M059J (cell line): ENCODE measurements around the gene EPHA5. TPM values are rescaled to one million over a fixed set of nuclear protein-coding genes. Genes with fewer than 3 reads are reported as not detected.

Experiments
- DNase-seq: peaks from one replicate; pipeline ENCODE4 v3.0.0-alpha.2; 2012; ENCODE audit warnings: low read depth
- total RNA-seq: library from RNA; depleted of rRNA; stranded (reverse); fragments of >200 nt; shearing (Covaris generic); gene quantifications from 2 replicates; pipeline ENCODE4 v1.2.3, GENCODE V29; 2014; rRNA removed

Gene EPHA5
- total RNA-seq = 6.7 and 9.6 TPM in 2 replicates

DNA sequence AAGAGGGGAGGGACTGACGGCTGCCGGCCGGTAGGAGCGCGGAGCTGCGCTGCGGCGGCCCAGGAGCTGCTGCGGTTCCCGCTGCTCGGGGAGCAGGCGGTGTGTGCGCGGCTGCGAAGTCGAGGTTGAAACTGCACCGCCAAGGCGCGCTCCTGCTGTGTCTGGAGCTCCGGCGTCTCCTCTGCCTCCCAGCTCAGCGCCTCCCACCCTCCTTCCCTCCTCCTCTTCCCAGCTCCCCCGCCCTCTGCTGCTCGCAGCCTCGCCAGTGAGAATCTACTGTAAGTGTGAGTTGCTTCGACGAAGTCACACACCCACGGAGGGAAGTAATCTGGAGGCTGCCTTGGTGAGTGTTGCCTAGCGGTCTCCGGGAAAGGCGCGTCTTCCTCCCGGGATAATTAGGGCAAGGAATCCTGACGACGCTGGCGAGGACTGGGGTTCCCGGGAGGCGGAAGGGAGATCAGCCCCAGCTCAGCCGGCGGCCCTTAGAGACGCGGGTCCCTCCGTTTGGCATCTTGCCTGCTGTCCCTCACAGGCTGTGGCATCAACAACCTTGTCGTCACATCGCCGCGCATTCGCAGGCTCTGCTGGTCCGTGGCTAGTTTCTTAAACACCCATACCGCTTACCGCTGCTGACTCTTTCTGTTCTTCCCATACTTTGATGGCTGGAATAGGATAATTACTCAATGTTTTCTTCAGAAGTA, at the start of gene EPHA5:
Gene EPHA5, minus strand, starts transcription at position 159 of the 701 bp plus-strand sequence. CDS start 747 bp downstream, outside the sequence.
- DNase-seq = peak; percentile 91

DNA sequence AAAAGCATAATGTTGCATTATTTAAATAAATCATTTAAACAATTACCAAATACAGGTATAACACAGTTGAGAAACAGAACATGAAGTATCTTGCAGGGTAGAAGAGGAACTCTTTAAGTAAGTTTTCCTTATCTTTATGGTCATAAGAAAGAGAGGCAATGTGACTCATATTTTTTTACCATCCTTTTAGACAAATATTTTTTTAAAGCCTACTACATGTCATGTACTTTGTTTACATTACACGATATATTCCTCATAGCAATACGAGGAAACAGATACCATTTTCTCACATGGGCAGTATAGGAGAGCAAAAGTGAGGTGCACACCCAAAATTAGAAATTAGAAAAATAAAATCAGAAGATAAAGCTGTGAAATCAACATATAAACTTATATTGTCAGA, 49.3 kb upstream of the EPHA5 start:
- no peak for DNase-seq

DNA sequence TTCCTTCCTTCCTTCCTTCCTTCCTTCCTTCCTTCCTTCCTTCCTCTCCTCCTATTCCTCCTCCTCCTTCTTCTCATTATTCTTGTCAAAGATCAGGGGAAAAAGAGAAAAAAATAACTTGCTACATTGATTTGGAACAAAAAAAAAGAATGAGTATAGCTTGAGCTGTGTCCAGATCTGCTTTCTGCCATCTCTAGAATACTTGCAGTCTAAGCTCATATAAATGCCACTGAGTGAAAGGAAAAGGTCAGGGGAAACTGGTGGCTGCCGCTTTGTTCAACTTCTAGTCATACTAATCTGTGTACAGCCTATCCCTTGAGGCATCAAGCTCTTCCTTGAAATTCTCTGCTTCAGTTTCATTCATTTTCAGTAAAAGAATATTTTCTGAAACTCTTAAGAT, 28.3 kb upstream of the EPHA5 start:
- DNase-seq = no peak

DNA sequence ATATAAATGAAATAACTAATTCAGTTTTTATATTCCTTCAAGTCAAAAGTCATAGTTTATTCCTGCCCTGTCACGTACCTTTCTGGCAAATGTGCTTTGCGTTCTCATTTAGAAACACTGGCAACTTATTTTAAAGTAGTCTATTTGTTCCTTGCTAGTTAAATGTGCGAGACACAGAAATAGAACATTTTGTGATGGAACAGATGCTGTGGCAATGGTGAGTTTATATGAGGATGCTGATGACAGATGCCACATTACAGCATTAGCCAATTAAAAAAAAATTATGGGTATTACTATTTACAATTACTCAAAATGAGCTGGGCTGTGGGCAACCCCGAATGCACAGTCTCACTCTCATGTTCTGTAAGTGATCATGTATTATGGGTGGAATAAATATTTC, 26.1 kb upstream of the EPHA5 start:
- no peak for DNase-seq

DNA sequence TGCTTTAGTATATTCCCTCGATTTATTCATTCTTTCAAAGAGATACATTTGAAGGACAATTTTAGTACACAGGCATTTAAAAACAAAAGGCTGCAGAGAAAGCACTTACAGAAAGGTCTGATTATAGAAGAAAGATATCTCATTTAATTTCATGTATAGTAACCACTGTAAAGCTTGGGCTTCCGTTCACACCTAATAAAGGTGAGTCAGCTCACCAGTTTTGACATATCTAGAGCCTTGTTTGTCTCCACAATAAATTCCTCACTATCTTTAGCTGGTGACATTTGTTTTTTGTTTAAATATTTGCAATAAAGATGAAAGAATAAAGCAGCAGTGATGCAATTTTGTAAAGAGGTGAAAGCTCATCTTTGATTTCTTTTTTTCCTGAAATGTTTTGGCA, 1.1 kb upstream of the EPHA5 start:
- peak; percentile 26 for DNase-seq

DNA sequence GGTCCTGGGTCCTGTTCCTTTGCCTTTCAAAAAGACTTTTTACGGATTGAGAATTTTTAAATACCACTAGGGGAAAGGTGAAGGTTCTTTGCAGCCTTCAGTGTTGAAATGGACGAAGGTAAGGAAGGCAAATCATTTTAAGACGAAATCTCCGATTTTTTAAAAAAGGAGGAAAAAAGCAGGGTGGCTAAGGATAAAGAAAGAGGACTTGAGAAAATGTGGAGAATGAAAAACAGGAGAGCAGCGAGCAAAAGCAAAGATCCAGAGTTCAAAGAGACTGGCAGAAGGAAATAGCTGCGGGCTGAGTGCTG, 314 bp downstream of the EPHA5 start:
- DNase-seq = no peak

DNA sequence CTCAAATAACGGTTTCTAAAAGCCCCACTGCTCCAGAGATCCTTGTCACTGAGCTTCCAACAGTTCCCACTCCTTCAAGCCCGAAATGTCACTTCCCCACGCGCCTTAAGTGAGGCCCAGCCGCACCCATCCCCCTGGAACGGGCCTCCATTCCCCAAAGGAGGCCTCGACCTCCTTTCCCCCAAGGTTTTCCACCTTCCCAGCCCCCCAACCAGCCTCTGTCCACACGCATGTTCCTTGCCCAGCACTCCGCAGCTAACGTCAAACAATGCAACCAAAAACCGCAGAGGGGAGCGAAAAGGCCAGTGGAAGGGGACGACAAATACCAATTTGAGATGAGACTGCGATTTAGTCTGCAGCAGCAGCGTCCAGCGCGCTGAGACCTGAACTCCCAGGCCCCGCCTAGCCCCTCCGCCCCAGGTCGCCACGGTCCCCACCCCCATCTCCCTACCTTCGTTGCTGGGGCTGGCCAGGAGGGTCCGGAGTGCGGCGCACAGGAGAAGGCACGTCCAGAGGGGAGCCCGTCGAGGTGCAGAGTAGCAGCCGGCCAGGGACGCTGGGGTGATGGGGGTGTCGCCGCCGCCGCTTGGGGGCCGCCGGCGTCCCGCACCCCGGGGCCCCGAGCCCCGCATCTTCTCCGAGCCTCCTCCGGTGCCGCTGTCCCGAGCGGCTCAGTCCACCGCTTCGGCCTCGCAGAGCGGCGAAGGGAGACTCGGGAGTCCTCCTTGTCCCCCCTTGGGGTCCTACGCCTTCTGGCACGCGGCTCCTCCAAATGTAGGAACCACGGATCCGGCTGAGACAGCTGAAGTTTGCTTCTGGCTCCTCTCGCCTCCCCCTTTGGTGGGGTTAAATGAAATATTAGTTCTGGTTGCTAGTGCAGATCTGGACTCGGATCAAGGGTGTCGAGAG, 924 bp downstream of the EPHA5 start:
- peak; percentile 58 for DNase-seq

DNA sequence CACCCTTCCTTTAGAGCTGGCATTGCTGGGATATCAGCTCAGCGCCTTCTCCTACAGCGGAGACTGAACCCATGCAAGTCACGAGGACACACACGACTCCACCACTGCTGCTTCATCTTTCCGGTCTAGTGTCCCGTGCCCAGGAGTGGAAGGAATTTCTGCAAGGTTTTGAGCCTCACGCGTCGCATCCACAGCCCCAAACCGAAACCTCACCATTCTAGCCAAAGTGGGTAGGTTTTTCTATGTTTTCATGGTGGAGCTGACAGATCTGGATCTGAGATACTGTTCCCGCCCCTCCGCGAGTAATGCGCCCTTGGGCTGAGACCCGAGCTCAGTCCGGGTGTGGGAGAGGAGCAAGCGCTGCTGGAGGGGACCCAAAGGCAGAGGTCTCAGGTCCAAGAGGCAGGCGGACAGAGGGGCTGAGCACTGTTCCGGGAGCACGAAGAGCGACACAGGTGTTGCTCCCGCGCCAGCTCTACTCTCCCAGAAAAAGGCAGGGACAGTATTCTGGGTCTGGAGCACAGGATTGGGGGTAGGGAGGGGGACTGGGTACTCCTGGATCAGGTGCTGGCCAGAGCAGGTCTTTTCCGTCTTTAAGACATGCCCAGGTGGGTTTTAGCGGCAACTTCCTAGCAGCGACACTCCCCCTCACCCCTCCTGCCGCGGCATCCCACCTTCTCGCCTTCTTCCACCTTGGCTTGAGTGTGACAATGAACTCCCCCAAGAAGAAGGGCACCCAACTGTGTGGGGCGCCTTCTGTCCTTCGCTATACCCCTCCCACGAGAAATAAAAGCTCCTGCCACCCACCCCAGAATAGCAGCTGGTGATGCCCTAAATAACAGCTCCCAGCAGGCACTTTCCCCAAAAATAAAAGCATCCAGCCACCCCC, 1.8 kb downstream of the EPHA5 start:
- peak; percentile 84 for DNase-seq

DNA sequence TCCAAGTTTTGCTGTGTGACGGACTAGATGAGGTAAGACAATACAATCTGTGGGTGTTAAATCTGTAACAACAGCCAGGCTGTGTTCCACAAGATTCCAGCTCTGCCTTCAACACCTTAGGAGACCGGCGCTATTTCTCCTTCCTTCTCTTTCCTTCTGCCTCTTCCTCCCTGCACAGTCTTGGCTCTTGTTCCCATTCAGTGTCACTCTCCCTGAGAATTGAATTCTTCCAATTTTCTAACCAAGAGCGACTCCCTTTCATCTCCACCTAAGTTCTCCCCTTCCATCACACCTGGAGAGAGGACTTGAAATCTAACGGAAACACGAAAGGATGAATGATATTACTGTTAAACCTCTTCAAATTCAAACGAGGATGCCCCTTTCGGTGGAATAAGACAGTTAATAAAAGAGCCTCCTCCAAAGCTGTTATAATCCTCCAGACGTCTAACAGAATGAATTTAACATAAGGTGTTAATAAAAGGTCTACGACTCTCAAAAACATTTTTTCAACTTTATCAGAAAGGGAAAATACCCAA, 2.7 kb downstream of the EPHA5 start:
- DNase-seq = peak; percentile 40

DNA sequence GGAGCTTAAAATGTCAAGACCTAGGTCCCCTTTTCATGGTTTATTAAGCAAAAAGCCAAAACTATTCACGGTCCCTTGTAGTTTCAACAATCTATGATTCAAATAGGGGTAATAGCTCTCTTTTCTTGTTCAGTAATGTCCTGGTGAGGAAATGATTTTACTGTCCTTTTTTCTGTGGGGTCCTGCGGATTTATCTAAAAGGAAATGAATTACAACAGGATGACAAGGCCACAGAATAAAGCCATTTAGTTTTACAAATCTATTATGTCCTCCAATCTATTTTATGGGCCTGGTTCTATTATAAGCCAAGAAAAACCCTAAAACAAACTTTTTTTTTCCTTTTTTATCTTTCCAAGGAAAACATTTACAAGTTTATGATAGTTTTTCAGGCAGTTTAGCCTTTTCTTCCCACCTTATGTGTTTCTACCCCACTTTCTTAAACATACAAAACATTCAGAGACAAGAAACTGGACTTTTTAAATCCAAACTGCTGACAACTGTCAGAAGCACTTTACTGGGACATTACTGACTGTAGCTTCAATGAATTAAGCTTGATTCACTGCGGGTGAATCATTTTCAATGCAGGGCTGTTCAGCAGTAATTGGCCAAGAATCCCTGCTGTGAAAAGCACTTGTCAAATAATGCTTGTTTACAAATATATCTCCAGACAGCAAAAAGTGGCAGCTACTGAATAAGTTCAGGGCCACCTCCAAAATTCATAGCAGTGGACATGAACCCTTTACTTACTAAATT, 4.3 kb downstream of the EPHA5 start:
- DNase-seq = peak; percentile 77

DNA sequence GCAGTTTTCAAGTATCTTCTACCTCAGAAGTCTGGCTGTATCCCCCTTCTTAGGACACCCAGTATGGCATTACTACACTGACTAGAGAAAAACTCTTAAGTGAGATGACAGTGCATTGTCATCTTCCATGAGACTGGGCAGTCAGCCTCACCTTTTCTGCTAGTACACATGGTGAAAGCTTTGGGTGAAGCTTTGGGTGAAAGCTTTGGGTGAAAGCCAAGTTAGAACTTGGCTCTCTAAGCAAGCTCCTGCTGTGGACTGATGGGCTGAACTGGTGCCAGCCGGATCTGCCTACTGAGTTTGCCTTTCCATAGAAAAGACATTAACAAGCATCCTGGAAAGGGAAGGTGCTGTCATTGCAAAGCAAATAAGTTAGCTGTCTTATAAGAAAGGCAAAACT, 8.8 kb downstream of the EPHA5 start:
- DNase-seq = peak; percentile 66

DNA sequence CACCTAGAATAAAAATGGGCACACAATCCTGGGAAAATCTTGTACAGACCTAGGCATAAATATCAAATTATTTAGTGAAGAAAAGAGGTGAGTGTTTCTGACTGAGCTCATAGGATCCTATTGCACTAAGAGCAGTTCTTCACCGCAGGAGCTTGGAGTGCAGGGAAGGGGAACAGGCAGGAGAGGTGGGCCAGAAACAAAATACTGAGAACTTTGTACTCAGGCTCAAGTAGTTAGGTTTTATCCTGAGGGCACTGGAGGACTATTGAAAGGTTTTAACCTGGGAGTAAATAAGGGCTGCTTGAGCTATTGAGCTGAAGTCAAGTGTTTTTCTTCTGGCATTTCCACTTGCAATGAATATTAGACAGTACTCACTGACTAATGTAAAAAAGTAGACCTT, 12.2 kb downstream of the EPHA5 start:
- no peak for DNase-seq

DNA sequence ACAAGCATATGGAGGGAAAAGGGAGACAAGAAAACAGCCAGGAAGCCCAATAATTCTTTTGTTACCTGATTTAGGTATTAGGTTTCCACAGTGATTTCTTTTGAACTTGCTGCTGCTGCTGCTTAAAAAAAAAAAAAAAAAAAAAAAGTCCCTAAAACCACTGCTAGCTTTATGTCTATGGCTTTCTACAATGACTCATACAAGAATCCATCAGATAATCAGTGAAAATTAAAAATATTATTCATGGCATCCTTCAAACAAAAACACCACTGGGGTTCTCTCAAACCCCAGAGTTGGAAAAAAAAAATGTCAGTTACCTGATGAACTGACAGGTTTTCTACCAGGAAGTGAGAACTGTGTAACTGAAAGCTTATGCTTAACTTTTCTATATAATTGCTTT, 14.3 kb downstream of the EPHA5 start:
- peak; percentile 43 for DNase-seq

DNA sequence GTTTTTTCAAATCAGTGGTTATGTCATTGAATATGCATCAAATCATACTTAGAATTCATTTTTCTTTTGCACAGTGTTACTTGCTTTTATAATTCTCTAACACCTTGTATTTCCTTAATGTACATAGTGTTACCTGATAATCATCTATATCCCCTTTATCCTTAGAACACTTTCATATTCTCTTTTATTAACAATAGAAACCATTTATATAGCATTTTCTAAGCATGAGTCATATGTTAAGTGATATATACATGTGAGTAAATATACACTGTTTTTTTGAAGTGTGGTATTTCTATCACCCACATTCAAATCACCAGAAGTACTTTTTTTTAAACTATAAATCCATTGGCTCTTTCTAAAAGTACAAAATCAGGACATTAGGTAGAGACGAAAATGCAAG, 15.3 kb downstream of the EPHA5 start:
- no peak for DNase-seq

DNA sequence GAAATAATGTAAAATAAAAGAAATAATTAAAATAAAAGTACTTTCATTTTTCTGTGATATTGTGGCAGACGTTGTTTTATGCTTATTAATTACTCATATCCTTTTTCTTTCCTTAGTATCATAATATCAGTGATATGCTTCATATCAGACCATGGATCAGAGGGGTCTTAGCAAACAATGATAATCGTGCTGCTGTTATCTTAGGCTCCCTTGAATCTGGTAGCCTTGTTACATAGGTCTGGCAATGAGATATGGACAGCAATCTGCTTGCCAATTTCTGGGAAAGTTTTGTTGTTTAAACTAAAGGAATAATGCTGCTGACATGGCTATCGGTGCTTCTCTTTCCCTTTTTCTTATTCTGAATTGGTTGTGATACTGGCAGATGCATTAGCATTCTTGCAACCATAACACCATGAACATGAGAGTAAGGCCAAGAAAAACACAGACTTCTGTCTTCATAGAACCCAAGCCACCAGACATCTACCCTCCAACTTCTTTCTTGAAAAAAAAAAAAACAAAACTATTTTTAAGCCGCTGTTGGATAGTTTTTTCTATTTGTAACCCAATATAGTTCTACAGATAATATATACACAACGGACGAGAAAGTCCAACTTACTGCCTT, 16.4 kb downstream of the EPHA5 start:
- no peak for DNase-seq

DNA sequence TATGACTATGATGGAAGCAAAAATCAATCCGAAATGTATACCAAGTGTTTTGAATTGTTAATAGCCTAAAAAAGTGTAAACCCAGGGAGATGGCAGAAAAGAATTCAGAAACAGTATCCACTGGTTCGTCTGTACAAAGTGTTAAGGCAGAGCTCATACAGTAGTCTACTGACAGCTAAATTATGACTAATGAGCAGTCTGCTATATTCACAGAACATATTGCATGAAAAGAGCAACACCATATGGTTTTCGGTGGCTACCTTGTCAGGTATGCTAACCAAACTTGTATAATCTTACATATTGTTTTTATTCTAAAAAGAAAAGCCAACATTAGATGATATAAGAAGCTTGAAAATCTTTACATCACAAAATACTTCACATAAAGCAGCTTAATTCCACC, 18.5 kb downstream of the EPHA5 start:
- no peak for DNase-seq

DNA sequence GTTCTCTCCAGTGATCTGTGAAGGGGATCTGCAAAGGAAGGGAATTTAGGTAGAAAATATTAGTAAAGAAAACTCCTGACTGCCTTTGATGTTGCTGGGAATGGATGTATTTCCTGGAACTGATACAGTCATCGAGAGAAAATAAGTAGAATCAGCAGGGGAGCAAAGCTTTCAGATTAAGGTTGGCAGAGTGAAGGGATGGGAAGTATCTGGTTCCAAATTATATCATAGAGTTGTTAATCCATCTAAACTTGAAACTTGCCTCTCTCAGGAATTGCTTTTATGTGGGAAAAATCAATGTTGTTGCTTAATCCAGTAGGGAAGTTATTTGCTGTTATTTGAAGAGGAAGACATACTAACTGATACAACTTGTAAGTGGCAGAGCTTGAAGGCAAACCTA, 19.3 kb downstream of the EPHA5 start:
- DNase-seq = no peak

DNA sequence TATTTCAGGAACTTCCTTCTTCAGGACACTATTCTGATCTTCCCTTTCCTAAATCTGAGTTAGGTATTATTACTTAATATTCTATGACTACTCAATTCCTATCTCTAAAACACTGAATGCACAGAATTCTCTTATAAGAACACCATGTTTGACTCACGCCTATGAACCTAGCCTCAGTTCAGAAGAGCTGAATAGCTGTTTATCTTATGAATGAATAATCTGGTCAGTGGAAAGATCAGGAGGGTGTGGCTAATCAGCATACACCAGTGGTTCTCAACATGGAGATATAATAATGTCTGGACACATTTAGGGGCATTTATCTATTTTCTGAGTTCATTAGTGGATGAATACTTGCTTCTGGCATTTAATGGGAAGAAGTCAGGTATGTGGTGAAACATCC, 24.2 kb downstream of the EPHA5 start:
- DNase-seq = no peak

DNA sequence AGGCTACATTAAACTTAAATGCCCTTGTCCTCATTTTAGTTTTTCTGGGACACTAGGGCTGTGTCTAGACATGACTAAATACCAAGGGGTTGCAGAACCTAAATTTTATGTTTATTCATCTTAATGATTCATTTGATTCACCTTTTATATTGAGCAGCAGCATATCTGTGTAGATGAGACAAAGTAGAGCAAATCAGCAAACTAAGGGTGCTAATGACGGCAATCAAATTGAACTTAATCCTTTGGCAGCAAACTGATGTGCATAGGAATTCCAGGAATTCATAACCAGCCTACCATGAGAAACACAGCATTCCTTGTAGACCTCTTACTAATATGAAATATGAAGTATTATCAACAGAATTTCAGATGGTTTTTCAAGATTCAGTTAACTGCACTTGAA, 25.1 kb downstream of the EPHA5 start:
- no peak for DNase-seq

DNA sequence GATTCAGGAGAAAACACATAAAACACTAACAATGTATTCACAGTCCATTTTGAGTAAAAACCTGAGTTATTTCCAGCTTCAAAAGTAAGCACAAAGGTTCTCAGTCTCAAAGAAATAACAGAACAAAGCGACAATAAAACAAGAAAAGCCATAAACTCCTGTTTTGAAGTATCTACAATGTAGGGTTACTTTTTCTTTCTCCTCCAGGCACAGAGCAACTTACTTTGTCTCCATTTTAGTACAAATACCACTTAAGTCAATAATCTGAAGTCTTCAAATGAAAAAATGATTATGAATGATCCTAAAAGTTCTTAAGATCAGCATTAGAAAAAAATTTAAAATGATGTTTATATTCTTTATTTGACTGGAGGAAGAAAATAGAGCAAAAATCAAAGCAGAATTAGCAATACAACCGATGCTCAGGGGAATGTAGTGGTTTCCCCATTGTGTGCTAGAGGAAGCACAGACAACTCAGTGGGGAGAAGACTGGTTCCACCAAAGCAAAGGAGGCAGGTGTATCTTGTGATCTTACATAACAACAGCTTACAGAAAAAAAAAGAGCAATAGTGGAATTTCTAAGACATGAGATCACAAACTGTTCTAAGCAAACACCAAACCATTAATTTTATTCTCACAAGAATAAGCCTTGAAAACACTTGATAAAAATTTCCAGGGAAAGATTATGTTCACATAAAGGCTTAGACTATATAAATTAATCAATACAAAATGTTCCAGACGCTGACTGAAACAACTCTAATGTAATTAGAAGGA, 35.1 kb downstream of the EPHA5 start:
- DNase-seq = no peak
